Measurements from ENCODE around the gene NLGN1.

DNA sequence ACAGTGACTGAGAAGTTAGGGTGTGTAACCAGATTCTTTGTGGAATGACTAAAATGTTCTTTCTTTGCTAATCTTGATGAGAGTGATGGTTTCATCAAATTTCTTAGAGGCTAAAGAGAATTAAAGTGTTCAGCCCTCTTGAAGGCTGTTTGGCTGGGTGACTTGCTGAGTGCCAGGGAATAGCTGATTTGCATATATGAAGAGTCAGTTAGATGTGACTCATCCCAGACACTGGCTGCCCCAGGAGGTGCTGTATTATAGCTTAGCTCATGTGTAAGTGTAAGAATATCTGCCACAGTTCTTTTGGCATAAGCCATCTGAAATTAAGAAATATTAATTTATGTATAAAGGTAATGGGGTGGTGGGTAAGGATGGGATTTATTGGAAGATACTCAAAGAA lies 535.1 kb downstream of the NLGN1 start:
- TF ChIP-seq GATA2 (IDR thresholded peaks at IDR 0.05; ENCODE audit: low read depth, low read length): no peak
- no peak for TF ChIP-seq GATA3 (IDR thresholded peaks at IDR 0.05; ENCODE audit: low read depth, low read length)

All from SH-SY5Y (cell line).